K562 (cell line): ENCODE results near the gene MID2. TPM values are rescaled to one million over a fixed set of nuclear protein-coding genes. Genes with fewer than 3 reads are reported as not detected.
"Not testable (repeated sequence)": the region's sequence is repeated elsewhere in the genome, so short reads cannot be mapped to it uniquely, and the experiment has no call there.

ENCODE experiments used
- ATAC-seq: fragments of 200-7000 bp; cut with Tn5 transposase; 3 replicates; pipeline ENCODE4 v1.9.1; 2020; ENCODE audit warnings: moderate library complexity
- BruUV-seq: library from RNA; stranded (reverse); fragments of 400-500 nt; replicated peaks from 2 replicates; lab custom pipeline; 2021; lab: Mats Ljungman, UMichigan
- CTCF ChIA-PET: fragments of 300-600 bp; formaldehyde crosslinking; extraction: SDS; loops from one replicate; lab custom pipeline; 2021; ENCODE audit warnings: low intra/inter-chr PET ratio; lab: Yijun Ruan, JAX
- POLR2A ChIA-PET: fragments of 300-600, 350-650 bp; sonication (Branson Sonifier 250); formaldehyde crosslinking; extraction: SDS; loops from one replicate; lab custom pipeline; 2021; ENCODE audit warnings: antibody characterized with exemption, inconsistent platforms; lab: Yijun Ruan, JAX
- DNase-seq, 4 experiments: peaks; one replicate each; pipeline versions ENCODE4 v3.0.0 to v3.0.0-alpha.2; 2011 to 2018; ENCODE audit warnings: low spot score in 3 of 4, mixed read lengths in 3 of 4; ENCODE audit errors: extremely low read depth in 1 of 4
- FAIRE-seq: peaks from 2 replicates; lab custom pipeline; 2011; peaks lifted over from hg19 to GRCh38; lab: Jason Lieb, UNC
- H2AFZ ChIP-seq: 2 replicates; pipeline ENCODE4 v1.6.0; 2011; ENCODE audit warnings: low read depth, low read length, control low read depth, inconsistent platforms
- H3K27ac ChIP-seq: fragments of 200-600 bp; 3 replicates; pipeline ENCODE4 v1.8.0; 2011; ENCODE audit warnings: low read depth, mild to moderate bottlenecking, control low read depth, inconsistent platforms, low read length, moderate library complexity, mixed read lengths; ENCODE audit errors: extremely low read depth
- H3K27me3 ChIP-seq, 2 experiments: fragments of 300-600 bp in 1 of 2; 2 replicates in 1 of 2; 3 replicates in 1 of 2; pipeline versions ENCODE4 v1.6.0 to v1.8.0; 2011; ENCODE audit warnings: inconsistent platforms in 2 of 2, low read length in 2 of 2, mild to moderate bottlenecking in 1 of 2, mixed read lengths in 1 of 2, moderate library complexity in 1 of 2; ENCODE audit not compliant: control insufficient read depth in 2 of 2, insufficient read depth in 2 of 2
- H3K36me3 ChIP-seq: fragments of 300-600 bp; 3 replicates; pipeline ENCODE4 v1.8.0; 2011; ENCODE audit warnings: mild to moderate bottlenecking, low read length, inconsistent platforms; ENCODE audit not compliant: control insufficient read depth, insufficient read depth
- H3K4me1 ChIP-seq, 2 experiments: fragments of 200-600 bp in 1 of 2; replicated peaks in 1 of 2; 2 replicates in 1 of 2; 3 replicates in 1 of 2; pipeline versions ENCODE4 v1.5.1 to v1.8.0; 2011; ENCODE audit warnings: inconsistent platforms in 2 of 2, low read length in 2 of 2, mild to moderate bottlenecking in 1 of 2, mixed read lengths in 1 of 2, moderate library complexity in 1 of 2; ENCODE audit not compliant: control insufficient read depth in 2 of 2, insufficient read depth in 2 of 2
- H3K4me2 ChIP-seq: 2 replicates; pipeline ENCODE4 v1.6.1; 2011; ENCODE audit warnings: low read length, control low read depth, inconsistent platforms, mixed read lengths; ENCODE audit not compliant: insufficient read depth
- H3K4me3 ChIP-seq: fragments of 200-600 bp; sonication (generic), shearing (Covaris generic); 2 replicates; pipeline ENCODE4 v1.5.1; 2016; ENCODE audit warnings: control low read depth, inconsistent platforms
- H3K79me2 ChIP-seq: fragments of 200-600 bp; 3 replicates; pipeline ENCODE4 v1.8.0; 2011; ENCODE audit warnings: low read length, inconsistent platforms; ENCODE audit not compliant: control insufficient read depth, insufficient read depth
- H3K9ac ChIP-seq, 2 experiments: 2 replicates each; pipeline versions ENCODE4 v1.6.0 to v1.6.1; 2011; ENCODE audit warnings: low read depth in 2 of 2, low read length in 2 of 2, control low read depth in 1 of 2, inconsistent platforms in 1 of 2, mild to moderate bottlenecking in 1 of 2, mixed read lengths in 1 of 2; ENCODE audit not compliant: insufficient read depth in 1 of 2
- H3K9me1 ChIP-seq: one replicate; pipeline ENCODE4 v1.6.0; 2011; ENCODE audit warnings: inconsistent platforms, mild to moderate bottlenecking, low read length, moderate library complexity; ENCODE audit not compliant: control insufficient read depth, insufficient read depth
- H3K9me3 ChIP-seq: replicated peaks from 2 replicates; pipeline ENCODE4 v1.5.1; 2011; ENCODE audit warnings: low read depth, low read length, inconsistent platforms; ENCODE audit not compliant: control insufficient read depth, insufficient read depth
- H4K20me1 ChIP-seq: replicated peaks from 2 replicates; pipeline ENCODE4 v1.6.1; 2011; ENCODE audit warnings: low read length, inconsistent platforms, mixed read lengths; ENCODE audit not compliant: control insufficient read depth, insufficient read depth
- BRD9 ChIP-seq: fragments of 450-650 bp; IDR thresholded peaks from 2 replicates; pipeline ENCODE4 v1.6.1; 2018; ENCODE audit warnings: low read depth; ENCODE audit not compliant: partially characterized antibody
- NRF1 ChIP-seq, 2 experiments: fragments of 450-650 bp; IDR thresholded peaks in 1 of 2; conservative IDR thresholded peaks in 1 of 2; 2 replicates each; pipeline ENCODE4 v1.6.1; 2014; ENCODE audit warnings: mild to moderate bottlenecking in 2 of 2
- WGBS: fragments of 100-300 bp; shearing (Covaris generic); methylation state at CpG from one replicate; pipeline ENCODE4 v1.1.6; 2016; ENCODE audit warnings: low coverage, mixed read lengths; ENCODE audit not compliant: insufficient coverage; ENCODE audit errors: missing lambda C conversion rate; 5-methylcytosine and 5-hydroxymethylcytosine counted together
- in situ Hi-C: fragments of 300-500 bp; cut with MboI; formaldehyde crosslinking; loops from 4 replicates; pipeline ENCODE4 v1.15.0; 2018; ENCODE audit warnings: inconsistent platforms, mixed read lengths
- intact Hi-C: fragments of 100-400 bp; cut with micrococcal nuclease; formaldehyde crosslinking; loops from 2 replicates; pipeline ENCODE4 v1.14.2; 2022
- polyA plus RNA-seq, 8 experiments: library from polyadenylated mRNA; depleted of rRNA in 4 of 8; stranded (reverse) in 5 of 8; unstranded in 3 of 8; fragments of >200 nt; fragmentation: Nextera tagmentation in 2 of 8; fragmentation: Illumina TruSeq in 1 of 8; extraction: Ambion mirVana in 2 of 8; extraction: Trizol in 1 of 8; gene quantifications; 2 replicates each; pipeline versions ENCODE4 v1.2.1 to v1.2.3, GENCODE V29; 2011 to 2014; ENCODE audit warnings: inconsistent platforms in 1 of 8, missing spikeins in 1 of 8
- total RNA-seq, 7 experiments: library from RNA; depleted of rRNA in 6 of 7; stranded (reverse); fragments of >200 nt in 6 of 7; fragmentation: Illumina TruSeq in 2 of 7; extraction: Trizol in 2 of 7; gene quantifications; 2 replicates each; pipeline versions ENCODE4 v1.2.1 to v1.2.3, GENCODE V29; 2011 to 2021; ENCODE audit warnings: low replicate concordance in 1 of 7
- TF ChIP-seq, protein P1 (sequence below): fragments of 250-450 bp; sonication (Bioruptor Pico); IDR thresholded peaks from 2 replicates; pipeline ENCODE4 v1.6.1; 2021; ENCODE audit warnings: mild to moderate bottlenecking

The MID2 gene
- total and polyA plus RNA-seq, 9 of the 15 experiments (the other 6 are each of a cell fraction or from before 2014, with no cell fraction given): 0.07 TPM; not detected in 8

DNA sequence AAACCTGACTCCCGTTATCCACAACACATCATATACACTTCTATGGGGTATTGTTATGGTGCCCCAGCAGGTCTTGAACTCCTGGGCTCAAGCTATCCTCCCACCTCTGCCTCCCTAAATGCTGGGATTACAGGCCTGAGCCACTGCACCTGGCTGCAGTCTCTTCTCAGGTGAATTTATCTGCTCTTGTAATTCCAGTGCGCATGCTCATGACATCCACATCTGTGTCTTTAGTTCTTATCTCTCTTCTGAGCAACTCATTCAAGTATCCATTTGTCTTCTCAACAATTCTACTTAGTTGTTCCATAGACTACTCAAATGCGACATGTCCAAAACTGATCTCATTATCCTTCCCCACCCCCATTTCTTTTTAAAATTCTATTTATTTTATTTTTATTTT lies 20.5 kb upstream of the MID2 start:
- H3K4me3 ChIP-seq: no peak overlapping the region
- H3K27ac ChIP-seq: no peak overlapping the region
- no peaks in the 10 kb centered on the region for H3K79me2 ChIP-seq
- no peak overlapping the region for H2AFZ ChIP-seq
- ATAC-seq: no peak
- no TSS peak for BruUV-seq
- intact Hi-C loops (no loop called here), in situ Hi-C loops (no loop called here)
- no peak overlapping the region for H3K4me2 ChIP-seq
- no peak overlapping the region for H3K9ac ChIP-seq
- WGBS: 3% methylated on average over 3 of the region's 3 CpGs
- no peaks in the 10 kb centered on the region for H3K36me3 ChIP-seq
- TF ChIP-seq BRD9 (no peak), NRF1 (conservative IDR thresholded peaks at IDR 0.05 in 1 of 2, IDR thresholded peaks at IDR 0.05 in 1 of 2) (peak; percentile 73 to 77)
- TF ChIP-seq, protein P1, sequence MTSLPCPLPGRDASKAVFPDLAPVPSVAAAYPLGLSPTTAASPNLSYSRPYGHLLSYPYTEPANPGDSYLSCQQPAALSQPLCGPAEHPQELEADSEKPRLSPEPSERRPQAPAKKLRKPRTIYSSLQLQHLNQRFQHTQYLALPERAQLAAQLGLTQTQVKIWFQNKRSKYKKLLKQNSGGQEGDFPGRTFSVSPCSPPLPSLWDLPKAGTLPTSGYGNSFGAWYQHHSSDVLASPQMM (CRISPR knock-in tag): no peak
- no peaks in the 10 kb centered on the region for H4K20me1 ChIP-seq
- H3K4me1 ChIP-seq: no peaks in the 10 kb centered on the region
- FAIRE-seq: no peak
- H3K9me1 ChIP-seq: no peaks in the 10 kb centered on the region
- no peaks in the 10 kb centered on the region for H3K9me3 ChIP-seq
- ChIA-PET POLR2A (interaction anchor here (1.0 kb wide), 1 partner anchor 33 kb away, joined by 3 read pairs; no protein-coding TSS in a partner anchor), CTCF (no interaction called here)
- H3K27me3 ChIP-seq: no peaks in the 10 kb centered on the region
- no peak for DNase-seq

DNA sequence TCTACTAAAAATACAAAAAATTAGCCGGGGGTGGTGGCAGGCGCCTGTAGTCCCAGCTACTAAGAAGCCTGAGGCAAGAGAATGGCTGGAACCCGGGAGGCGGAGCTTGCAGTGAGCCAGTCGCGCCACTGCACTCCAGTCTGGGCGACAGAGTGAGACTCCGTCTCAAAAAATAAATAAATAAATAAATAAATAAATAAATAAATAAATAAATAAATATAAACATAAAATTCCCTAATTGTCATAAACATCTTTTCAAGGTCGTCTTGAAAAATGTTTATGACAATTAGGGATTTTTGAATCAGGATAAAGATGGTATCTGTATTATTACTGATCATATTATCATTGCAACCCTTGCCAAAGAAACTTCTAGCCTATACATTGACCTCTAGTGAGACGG lies 15.6 kb upstream of the MID2 start:
- FAIRE-seq, H3K9ac ChIP-seq, H3K4me3 ChIP-seq, H3K79me2 ChIP-seq, CTCF ChIA-PET, POLR2A ChIA-PET, H3K27ac ChIP-seq, H2AFZ ChIP-seq, BruUV-seq, in situ Hi-C loops, H3K9me3 ChIP-seq, H3K36me3 ChIP-seq, ATAC-seq, intact Hi-C loops, H3K4me1 ChIP-seq, H3K4me2 ChIP-seq, H3K27me3 ChIP-seq, DNase-seq, H3K9me1 ChIP-seq, H4K20me1 ChIP-seq: not testable (repeated sequence)
- WGBS: 22% methylated on average over 10 of the region's 10 CpGs
